ENCODE data around the gene FBL.
A peak's percentile ranks its signal among the peaks of the same experiment; 100 is the strongest.
"Not testable (repeated sequence)": the region's sequence is repeated elsewhere in the genome, so short reads cannot be mapped to it uniquely, and the experiment has no call there.

FBL gene

DNA sequence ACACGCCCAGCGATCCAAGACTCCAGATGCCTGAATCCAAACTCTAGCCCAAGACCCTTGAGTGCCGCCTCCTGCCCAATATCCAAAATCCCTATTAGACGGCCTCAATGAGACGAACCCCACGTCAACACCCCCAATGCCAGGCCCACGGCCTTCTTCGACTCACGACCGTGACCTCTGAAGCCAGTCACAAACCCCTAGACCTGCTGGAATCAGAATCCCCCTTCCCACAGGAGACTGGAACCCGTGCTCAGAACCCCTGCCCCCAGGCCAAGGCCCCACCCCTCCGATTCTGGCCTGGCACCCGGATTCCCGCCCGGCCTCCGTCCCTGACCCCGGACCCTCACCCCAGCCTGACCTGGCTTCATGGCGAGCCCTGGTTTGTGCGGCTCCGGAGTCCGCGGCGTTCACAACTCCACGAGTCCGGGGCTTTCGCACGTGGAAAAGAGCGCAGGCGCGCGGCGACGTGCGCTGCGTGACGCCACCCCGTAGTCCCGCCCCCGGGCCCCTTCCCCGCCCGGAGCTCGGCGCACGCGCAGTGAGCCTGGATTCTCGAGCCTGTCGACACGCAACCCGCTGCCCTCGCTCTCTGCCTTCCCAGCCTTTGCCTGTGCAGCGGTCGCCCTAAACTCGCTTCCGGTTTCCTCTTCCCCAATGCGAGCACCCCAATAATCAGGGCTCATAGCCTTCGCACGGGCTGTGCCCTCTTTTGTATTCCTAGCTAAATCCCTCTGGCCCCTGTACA is at the start of gene FBL:
FBL (minus strand) TSS at position 447 of the 745 bp plus-strand sequence; CDS start at position 368, 79 bp downstream.
- DNase-seq (ENCODE audit: low read depth) = peak; percentile 93

- not testable (repeated sequence) for DNase-seq (ENCODE audit: low read depth)
These were observed 48.9 kb upstream of the FBL start for GRCh38 chr19:39895096-39895495.

DNA sequence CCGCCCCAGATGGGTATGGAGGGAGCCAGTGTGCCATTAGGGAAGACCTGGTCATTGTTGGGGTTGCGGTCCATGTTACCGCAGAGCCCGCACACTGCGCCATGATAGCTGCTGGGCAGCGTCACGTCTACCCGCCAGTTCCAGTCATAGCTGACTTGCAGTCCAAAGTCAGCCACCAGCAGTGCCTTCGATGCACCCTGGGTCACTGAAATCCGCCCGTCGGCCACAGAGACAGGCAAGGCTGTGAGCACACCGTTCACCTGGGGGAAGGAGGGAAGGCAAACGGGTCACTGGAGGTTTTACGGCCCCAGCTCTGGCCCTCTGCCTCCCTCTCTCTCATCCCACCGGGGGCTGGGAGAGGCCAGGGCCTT is 48.0 kb upstream of the FBL start:
- DNase-seq (ENCODE audit: low read depth) = not testable (repeated sequence)

GRCh38 chr19:39893366-39894235 is 47.4 kb upstream of the FBL start:
- not testable (repeated sequence) for DNase-seq (ENCODE audit: low read depth)

DNA sequence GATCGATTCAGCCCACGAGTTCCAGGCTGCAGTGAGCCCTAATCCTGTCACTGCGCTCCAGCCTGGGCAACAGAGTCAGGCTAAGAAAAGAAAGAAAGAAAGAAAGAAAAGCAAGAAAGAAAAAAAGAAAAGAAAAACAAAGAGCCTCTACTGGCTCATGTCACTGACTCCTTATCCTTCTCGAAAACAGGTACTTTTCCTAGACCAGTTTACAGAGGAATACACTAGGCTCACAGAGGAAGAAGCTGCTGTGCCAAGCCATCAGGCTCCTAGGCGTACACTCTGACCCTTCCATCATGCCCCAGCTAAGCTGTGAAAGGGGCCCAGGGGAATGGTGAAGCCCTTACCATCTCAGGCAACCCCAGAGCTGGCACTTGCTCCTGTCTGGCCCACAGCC is 46.3 kb upstream of the FBL start:
- DNase-seq (ENCODE audit: low read depth) = not testable (repeated sequence)

GRCh38 chr19:39891660-39892505 is 45.7 kb upstream of the FBL start:
- DNase-seq (ENCODE audit: low read depth) = not testable (repeated sequence)

- no peak for DNase-seq (ENCODE audit: low read depth)
These were observed 44.8 kb upstream of the FBL start for GRCh38 chr19:39890755-39891551.

DNA sequence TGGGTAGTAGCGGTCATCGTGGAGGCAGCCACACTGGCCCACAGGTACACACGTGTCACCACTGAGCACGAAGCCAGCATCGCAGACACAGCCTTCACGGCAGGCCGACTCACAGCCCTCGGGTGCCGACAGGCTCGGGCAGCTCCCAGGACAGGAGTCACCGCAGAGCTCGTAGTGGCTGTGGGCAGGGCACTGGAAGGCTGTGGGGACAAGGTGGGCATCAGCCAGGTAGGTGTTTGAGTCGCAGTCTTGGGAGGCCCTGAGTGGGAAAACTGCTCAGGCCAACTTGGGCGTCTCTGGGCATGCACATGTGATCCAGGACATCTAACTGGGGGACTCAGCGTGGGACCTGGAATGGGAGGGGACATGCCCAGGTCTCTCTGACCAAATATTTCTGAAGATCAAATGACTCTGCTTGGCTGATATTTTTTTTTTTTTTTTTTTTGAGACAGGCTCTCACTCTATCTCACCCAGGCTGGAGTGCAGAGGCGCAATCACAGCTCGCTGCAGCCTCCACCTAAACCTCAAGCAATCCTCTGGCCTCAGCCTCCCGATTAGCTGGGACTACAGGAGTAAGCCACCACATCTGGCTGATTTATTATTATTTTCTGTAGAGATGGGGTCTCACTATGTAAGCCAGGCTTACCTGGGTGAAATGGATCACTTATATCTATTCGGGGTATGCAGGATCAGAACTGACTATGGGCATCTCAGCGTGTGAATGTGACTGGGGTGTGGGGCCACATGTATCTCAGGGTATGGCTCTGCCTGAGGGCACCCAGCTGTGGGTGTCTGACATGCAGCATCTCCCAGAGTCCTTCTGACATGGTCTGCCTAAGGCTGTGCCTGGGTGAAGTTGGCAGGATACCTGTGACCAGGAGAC is 43.9 kb upstream of the FBL start:
- DNase-seq (ENCODE audit: low read depth) = not testable (repeated sequence)

DNA sequence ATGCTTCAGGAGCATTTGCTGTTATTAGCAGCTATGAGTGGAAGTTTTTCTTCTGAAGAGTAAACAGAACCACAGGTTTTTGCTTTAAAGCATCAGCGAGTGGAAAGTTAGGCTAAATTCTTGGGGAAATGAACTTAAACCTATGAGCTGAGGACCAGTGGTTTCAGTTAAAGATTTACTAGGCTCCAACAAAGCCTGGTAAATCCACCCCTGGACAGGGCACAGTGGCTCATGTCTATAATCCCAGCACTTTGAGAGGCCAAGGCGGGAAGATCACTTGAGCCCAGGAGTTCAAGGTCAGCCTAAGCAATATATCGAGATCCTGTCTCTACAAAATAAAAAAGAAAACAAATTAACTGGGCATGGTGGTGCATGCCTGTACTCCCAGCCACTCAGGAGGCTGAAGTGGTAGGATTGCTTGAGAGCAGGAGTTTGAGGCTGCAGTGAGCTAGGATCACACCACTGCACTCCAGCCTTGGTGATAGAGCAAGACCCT is 41.3 kb upstream of the FBL start:
- DNase-seq (ENCODE audit: low read depth) = not testable (repeated sequence)

GRCh38 chr19:39885821-39886554 is 39.8 kb upstream of the FBL start:
- not testable (repeated sequence) for DNase-seq (ENCODE audit: low read depth)

DNA sequence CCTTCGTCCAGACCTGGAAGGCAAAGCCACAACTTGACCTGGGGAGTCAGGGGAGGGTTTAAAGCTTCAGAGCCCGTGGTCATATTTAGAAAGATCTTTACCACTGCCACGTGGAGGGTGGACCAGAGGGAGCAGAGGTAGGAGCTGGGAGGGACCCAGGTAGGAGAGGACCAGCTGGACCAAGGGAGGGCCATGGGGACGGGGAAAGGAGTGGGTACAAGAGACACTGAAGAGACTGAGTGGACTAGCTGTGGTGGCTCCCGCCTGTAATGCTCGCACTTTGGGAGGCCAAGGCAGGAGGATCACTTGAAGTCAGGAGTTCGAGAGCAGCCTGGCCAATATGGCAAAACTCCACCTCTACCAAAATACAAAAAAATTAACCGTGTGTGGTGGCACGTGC is 38.5 kb upstream of the FBL start:
- not testable (repeated sequence) for DNase-seq (ENCODE audit: low read depth)

DNA sequence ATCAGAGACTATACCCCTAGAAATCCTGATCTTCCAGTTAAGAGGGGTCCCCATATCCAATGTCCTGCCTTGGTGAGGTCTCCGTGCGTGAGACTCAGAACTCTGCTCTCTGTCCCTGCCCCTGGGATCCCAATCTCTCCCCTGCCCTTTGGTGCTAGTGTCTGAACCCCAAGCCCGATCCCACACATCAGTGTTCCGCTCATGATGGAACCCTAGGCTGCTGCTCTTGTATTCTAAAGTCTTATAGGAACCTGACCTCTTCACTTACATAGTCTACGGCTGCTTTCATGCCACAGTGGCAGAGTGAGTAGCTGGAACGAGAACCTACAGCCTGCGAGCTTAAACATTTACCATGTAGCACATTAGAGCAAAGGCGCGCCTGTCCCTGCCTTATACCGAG is 36.5 kb upstream of the FBL start:
- not testable (repeated sequence) for DNase-seq (ENCODE audit: low read depth)

GRCh38 chr19:39881495-39882110 is 35.4 kb upstream of the FBL start:
- DNase-seq (ENCODE audit: low read depth) = peak; percentile 61

DNA sequence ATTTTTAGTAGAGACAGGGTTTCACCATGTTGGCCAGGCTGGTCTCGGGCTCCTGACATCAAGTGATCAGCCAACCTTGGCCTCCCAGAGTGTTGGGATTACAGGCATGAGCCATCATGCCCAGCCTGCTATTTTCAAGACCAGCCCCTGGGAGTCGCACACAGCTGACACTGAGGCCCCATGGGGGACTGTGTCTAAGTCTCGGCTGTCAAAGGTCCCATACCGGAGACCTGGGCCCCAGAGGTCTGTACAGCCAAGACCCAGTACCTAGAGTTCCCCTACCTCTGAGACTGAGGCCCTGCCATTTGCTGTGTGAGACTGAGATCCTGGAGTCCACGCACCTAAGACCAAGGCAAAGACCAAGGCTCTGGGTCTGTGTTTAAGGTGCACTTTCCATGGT is 34.1 kb upstream of the FBL start:
- not testable (repeated sequence) for DNase-seq (ENCODE audit: low read depth)

GRCh38 chr19:39879796-39880195 is 33.6 kb upstream of the FBL start:
- DNase-seq (ENCODE audit: low read depth) = not testable (repeated sequence)

DNA sequence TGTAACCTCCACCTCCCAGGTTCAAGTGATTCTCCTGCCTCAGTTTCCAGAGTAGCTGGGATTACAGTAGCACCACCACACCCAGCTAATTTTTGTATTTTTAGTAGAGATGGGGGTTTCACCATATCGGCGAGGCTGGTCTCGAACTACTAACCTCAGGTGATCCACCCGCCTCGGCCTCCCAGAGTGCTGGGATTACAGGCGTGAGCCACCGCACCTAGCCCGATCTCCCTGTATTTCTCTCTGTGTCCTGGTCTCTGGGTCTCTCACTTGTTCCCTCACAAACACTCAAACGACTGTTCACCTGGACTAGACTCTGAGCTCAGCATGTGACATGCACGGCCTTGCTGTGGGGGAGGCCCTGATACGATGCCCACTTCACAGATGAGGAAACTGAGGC is 32.7 kb upstream of the FBL start:
- not testable (repeated sequence) for DNase-seq (ENCODE audit: low read depth)

DNA sequence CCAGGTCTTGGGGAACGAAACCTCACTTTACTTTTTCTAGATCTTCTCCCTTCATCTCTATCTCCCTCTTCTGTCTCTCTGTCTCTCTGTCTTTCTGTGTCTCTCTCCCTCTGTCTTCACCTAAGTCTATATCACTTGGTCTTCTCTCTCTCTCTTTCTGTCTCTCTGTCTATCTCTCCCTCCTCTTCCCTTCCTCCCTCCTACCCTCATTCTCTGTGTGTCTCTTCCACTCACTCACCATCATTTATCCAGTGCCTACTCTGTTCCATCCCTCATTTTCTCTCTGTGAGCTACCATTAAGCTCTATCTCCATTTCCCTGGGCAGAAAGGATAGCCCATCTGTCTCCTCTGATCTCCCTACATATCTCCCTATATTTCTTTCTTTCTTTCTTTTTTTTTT is 32.2 kb upstream of the FBL start:
- DNase-seq (ENCODE audit: low read depth) = no peak

DNA sequence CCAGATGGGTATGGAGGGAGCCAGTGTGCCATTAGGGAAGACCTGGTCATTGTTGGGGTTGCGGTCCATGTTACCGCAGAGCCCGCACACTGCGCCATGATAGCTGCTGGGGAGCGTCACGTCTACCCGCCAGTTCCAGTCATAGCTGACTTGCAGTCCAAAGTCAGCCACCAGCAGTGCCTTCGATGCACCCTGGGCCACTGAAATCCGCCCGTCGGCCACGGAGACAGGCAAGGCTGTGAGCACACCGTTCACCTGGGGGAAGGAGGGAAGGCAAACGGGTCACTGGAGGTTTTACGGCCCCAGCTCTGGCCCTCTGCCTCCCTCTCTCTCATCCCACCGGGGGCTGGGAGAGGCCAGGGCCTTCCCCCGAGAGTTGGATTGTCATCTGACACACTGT is 31.8 kb upstream of the FBL start:
- not testable (repeated sequence) for DNase-seq (ENCODE audit: low read depth)

DNA sequence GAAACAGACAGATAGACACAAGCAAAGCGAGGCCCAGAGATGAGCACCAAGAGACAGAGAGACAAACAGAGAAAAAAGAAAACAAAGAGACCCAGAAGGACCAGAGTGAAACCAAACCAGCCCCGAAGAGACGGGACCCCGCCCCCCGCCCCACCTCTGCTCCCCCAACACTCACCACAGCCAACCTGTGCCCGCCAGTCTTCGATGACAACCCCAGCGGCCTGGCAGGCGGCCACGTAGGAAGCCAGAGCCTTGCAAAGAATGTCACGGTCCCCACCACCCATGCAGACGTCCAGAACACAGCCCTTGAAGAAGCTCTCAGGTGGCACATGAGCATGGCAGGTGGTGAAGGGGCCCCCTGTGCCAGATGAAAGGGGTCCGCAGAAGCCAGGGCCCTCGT is 31.3 kb upstream of the FBL start:
- not testable (repeated sequence) for DNase-seq (ENCODE audit: low read depth)
